HG03575 (cell line): ENCODE results near the gene MGAT5.

Source experiments
- ATAC-seq: cut with Tn5 transposase; IDR thresholded peaks from one replicate; pipeline ENCODE4 v1.9.1; 2021; ENCODE audit not compliant: unreplicated experiment, insufficient number of reproducible peaks, low FRiP score; ENCODE audit errors: extremely low read depth

MGAT5 gene

DNA sequence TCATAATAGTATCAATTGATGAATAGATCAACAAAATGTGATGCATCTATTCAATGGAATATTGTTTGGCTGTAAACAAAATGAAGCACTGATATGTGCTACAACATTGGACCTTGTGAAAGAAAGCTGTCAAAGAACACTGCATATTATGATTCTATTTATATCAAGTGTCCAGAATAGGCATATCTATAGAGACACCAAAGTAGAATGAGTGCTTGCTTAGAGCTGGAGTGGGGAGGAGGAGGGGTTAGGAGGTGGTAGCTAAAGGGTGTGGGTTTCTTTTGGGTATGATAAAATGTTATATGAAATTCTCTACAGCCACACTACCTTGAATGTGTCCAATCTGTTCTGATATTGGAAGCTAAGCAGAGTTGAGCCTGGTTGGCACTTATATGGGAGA lies 23.0 kb upstream of the MGAT5 start:
- ATAC-seq, result no peak

DNA sequence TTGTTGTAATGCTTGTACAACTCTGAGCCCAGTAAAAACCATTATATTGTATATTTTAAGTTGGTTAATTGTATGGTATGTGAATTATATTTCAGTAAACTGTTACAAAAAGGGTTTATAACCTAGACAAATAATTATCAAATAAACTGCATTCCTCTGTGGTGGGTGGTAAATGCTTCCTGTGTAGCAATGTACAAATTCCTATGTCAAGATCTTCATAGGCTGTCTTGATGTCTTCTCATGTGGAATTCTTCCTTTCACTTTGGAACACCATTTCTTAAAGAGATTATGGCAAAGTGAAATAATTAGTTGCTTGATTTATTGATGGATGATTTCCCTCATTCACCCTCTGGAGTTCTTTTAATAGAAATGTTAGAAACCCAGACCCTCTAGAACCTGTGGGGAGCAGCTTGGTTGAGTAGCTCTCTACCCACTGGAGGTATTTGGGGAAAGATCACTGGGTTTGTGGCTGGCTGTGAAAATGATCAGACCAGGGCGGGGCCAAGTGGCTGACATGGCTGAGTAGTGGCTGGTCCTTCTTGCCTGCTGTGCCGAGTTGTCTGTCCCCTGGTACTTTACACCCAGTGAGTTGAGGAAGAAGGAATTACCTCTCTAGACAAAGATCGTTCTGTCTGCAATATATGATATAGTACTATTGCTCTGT lies 22.4 kb upstream of the MGAT5 start:
- no peak for ATAC-seq

DNA sequence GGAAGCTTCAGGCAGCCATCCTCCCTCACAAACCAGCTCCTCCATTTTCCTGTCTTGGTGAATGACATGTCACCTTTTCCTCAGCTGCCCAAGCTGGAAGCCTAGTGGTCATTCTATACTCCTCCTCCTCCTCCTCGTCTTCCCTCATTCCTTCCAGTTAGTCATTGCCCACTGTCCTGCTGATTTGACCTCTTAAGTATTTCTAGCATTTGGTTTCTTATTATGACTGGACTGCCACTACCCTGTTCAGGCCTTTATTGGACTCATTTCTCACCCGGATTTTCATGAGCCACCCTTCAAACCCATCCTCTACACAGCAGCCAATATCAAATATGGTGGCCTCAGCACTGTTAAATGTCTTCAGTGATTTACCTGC lies 21.9 kb upstream of the MGAT5 start:
- no peak for ATAC-seq

DNA sequence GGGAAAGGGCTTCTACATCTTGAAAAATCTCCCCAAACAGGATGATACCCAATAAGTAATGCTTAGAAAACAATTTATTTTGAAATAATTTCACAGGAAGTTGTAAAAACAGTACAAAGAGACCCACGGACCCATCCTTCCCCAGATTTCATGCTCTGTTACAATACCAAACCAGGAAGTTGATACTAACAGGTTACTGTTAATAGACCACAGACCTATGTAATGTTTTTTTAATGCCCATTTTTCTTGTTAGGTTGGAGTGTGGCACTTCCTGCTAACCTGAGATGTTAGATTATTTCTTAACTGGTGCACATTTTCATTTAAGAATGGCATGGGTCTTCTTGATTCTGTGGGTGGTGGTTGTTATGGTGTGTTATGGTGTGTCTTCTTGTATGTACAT lies 21.4 kb upstream of the MGAT5 start:
- ATAC-seq, result no peak

DNA sequence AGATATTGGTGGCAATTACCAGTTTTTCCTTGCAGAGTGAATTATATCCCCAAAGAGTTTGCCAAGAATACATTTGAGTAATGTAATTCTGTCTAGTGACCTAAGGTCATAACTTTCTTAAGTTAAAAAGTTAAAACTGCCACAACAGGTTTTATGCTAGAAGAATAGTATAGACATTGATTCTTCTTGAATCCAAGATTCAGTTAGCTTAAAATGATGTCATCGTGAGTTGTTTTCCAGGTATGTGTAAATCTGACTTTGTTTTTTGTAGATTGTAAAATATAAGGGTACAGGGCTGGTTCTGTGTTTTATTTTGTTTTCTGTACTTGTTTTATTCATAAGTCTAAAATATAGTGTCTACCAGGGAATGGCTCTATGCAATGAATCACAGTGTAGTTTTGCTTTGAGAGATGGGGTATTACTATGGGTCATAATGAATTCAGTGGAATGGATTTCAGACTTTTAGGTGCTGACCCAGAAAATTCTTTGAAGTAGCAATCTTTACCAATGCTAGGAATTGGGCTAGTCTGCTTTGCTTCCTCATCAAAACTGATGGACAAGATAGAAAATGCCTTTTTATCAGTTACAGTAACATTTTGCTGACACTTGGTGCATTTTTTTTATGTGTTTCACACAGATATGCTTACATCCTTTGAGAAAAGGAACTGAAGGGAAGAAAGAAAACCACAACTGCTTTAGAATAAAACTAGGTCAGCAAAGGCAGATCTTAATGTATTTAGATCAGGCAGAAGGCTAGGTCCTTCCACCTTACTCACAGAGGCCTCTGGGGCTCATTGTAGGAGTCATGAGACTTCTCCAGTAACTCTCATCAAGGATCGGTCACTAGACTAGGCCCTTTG lies 20.8 kb upstream of the MGAT5 start:
- ATAC-seq, result peak; percentile 31

DNA sequence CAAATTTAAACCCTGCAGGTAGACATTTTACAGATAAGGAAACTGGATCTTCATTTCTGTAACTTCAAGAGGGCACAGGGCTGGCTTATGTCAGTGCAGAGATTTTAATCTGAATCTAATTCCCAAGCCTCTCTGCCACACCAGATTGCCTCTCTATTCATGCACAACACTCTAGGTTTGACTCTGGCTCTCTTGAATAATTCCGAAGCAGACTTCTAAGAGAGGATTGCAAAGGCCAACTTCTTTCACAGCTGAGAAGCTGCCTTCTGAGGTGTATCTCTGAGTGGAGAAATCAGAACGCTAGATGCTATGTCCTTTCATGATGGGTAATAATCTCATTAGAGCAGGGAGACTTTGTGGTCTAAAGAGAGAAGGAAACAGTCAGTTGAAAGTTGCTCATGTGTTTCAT lies 20.1 kb upstream of the MGAT5 start:
- peak; percentile 59 for ATAC-seq

DNA sequence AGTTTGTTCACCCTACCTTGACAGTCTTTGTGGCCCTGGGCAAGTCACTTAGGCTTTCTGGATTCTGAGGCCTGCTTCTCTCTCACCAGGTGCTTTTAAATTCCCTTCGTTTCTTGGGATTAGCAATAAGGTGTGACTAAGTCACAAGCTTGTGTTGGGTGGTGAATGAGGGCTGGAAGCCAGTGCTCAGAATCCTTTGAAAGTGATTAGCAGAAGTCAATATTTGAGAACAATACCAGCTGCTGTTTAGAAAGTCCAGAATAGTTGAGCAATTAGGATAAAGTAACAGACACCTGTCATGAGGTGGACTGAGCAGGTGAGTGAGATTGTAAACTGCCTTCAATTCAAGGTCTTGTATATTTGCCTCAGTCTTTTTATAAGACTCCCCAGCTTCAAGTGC lies 19.3 kb upstream of the MGAT5 start:
- ATAC-seq, result no peak

DNA sequence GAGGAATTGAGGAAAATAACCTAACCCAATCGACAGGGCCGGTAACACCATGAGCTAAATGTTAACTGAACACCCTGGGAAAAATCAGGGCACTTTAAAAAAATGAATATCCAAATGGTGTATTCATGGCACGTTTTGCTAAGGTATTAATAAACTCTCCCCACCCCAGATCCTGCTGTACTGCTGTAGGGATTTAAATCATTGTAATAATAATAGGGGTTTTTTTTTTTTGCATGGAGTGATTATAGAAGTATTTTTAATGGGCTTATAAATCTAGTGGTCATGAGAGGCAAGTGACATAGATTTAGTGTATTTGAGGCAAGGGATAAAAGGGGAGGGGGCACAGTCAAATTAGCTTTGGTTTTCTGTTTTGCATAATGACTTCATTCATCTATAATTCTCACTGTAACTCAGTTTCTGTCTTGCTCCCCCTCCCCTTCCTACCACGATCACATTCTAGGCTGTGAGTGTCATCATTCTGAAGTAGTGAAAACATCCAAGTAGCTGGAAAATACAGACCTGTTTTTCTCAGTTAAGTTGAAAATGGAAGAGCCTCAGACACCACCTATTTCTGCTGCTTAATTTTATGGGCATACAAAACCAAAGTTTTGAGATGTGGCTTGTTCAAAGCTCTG lies 18.2 kb upstream of the MGAT5 start:
- no peak for ATAC-seq

DNA sequence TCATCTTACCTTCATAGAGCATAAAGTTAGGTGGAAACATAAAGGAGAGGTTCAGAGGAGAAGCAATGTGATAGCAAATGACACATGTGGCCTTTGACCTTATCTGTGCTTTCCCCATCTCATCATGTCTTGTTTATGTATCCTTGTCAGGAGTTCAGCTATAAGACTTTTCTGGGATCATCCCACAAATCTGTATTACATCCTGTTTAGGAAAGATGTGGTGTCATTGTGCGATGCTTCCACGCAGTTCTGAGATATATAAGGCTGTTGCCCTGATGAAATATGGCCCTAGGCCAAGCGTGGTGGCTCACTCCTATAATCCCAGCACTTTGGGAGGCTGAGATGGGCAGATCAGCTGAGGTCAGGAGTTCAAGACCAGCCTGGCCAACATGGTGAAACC lies 15.5 kb upstream of the MGAT5 start:
- ATAC-seq, result no peak

DNA sequence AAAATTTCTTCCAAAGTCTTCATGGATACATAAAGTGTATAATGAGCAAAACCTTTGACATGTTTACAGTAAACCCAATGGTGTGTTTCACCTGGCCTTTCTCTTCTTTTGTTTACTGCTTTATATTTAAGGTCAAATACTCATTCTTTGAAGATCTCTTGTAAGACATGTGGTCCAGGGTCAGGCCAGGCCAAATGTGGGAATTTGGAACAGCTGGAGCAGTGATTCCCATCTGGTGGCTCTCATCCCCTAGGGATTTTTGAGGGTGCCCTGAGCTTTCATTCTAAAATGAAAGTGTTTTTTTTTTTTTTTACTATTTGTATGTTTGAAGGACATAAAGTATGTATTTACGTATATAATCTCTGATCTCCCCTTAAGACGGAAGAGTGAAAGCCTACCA lies 13.8 kb upstream of the MGAT5 start:
- no peak for ATAC-seq

DNA sequence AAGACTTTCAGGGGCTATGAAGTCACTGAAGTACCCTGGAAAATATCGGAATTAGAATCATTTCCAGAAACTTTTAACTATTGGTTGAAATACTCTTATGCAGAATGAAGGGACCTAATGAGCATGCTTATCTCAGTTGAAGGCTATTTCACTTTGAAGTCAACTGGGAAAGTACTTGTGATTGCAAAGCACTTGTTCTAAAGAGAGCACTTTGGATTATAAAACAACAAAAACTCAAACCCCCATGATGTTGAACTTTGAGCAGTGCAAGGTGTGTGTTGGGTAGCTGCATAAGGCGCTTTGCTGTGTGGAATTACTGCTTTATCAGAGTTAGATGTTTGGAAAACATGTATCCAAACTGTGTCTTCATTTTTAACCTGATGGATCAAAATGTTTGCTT lies 12.0 kb upstream of the MGAT5 start:
- no peak for ATAC-seq

DNA sequence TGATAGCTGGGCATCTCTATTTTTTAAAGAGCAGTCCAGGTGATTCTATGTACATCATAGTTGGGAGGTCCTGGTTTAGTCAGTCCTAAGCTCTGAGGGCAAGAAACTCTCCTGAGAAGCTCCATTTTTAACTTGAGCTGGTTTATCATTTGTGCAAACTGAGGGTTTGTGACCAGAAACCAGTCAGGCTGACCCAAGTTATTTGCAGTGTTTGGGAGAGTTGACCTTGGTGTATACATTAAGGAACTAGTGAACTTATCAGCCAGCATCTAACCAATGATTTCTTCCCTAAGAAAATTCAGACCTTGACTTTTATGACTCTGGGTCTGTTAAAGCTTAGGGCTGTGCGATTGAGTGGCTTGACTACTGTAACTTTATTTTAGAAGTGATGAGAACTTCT lies 10.6 kb upstream of the MGAT5 start:
- no peak for ATAC-seq

DNA sequence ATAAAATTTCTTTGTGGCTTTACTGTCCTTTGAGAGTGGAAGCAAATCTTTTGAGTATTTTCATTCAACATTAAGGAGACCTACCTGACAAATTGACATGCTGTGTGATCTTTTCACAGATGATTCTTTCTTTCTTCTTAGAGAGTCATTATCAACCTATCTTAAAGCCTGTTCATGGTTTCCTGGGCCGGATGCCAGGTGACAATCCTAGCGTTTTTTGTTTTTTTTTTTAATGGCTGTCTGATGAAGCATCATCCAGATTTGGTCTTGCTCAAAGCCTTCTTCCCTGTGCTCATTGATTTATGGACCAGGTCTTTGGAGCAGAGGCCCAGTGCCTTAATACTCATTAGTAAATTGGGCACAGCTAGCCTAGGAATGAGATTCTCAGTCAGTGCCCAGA lies 9.8 kb upstream of the MGAT5 start:
- ATAC-seq, result no peak

DNA sequence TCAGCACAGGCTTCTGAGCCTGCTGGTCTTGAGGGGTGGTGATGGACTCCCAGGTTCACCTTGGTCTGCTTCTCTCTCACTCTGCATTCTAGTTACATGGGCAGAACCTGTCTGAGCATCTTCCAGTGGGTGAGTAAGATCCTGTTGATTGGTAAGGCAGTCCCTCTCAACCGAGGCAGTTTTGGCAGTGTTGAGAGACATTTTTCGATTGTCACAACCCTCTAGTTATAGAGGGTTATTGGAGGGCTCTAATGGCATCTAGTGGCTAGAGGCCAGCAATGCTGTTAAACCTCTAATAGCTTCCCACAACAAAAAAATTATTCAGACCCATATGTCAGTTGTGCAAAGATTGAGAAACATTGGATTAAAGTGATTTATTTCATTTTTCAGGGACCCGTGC lies 9.3 kb upstream of the MGAT5 start:
- no peak for ATAC-seq

DNA sequence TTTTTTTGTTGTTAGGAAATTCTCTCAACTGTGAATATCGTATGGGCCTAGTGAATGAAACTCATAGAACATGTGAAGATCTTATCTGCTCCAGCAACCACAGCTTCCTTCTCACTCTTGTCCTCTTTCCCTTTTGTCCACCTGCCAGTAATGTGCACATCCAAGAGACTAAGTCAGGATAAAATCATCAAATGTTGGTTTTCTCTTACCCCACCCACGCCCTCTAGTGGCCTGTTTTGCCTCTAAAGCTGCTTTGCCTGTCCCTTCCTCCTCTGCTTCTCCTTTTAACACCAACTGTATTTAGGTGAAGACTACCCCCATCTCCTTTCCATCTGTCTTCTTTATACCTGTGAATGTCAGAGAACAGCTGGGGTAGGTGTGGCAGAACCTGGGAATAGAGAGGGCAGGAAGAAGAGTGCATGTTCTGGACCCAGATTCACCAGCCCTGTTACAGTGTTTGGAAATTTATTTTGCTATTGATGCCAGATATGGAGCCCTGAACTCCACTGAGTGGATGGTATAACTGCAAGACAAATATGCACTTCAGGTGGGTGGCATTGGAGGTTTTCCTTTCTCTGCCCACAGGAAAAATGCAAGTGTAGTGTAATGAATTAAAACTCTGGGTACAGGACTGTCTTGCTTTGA lies 8.4 kb upstream of the MGAT5 start:
- no peak for ATAC-seq

DNA sequence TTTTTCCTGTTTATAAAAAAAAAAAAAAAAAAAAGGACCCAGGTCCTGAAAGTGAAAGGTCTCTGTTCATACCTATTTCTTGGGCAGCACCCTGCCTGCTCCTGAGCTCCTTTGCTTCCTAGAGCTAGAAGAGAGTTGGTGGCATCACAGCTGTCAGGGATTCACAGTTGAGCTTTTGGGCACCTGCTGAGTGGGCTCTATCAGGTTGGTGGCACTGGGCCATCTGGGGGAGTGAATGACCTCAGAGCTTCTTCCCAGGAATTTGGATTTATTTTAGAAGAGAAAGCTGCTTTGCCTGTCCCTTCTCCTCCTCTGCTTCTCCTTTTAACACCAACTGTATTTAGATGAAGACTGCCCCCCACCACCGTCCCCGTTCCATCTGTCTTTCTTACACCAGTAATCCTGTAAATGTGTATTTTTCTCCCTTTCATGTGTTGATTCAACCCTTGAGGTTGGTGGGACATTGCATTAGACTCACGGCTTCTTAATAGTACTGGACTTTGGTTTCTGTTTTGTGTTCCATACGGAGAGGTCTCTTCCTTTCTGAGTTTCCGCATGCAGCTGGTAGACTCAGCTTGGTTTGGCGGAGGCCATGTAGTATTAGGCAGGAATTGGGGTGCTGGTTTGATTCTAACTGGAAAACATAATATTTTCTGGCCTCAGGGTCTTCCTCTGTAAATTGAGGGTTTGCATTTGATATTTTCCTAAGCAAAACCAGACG lies 7.6 kb upstream of the MGAT5 start:
- no peak for ATAC-seq

DNA sequence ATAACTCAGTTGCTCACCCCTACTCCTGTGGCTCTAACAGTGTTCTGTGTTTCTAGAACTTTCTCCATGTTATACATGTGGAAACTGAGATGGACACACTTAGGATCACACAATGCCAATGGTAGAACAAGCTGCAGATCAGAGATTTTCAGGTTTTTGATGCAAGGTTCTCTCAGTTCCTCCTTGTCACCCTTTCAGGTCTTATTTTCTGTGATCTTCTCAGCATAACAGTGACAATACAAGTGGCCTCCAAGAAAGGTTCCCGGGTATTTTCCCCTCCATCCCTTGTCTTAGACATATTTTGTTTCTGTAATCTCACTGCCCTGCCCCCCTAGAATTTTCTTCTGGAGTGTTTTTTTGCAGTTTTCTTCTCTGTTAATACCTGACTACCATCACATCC lies 6.2 kb upstream of the MGAT5 start:
- no peak for ATAC-seq

DNA sequence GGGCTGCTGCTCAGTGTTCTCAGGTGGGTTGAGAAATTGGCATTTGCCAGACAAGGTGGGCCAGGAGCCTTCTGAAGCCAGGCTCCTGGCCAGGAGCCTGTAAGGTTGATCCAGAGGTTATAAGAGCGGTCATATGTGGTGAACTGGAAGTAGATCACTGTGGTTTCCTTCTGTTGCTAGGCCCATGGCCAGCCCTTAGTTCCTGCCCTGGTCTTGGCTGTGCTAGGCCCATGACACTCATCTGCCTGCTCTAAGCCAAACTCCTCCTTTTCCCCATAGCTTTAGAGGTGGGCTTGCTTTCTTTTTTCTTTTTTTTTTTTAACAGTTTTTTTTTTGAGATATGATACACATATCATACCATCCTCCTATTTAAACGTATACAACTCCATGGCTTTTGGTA lies 5.0 kb upstream of the MGAT5 start:
- no peak for ATAC-seq

DNA sequence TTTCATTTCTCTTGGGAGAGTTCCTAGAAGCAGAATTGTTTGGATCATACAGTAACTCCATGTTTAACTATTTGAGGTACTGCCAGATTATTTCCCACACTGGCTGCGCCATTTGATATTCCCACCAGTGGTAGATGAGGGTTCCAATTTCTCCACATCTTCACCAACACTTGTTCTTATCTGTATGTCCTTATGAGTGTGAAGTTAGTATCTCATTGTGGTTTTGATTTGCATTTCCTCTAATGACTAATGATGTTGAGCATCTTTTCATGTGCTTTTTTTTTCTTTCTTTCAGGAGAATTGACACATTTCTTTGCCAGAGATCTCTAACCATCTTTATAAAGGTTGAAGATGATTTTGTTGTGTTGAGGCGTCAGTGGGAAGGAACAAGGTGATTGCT lies 4.1 kb upstream of the MGAT5 start:
- no peak for ATAC-seq
